H1 (cell line): ENCODE data around the gene TMUB1. TPM values are rescaled to one million over a fixed set of nuclear protein-coding genes. Genes with fewer than 3 reads are reported as not detected.

Experiments
- CTCF ChIA-PET: fragments of 300-600 bp; sonication (Branson Sonifier 250); formaldehyde crosslinking; loops from one replicate; lab custom pipeline; 2021; ENCODE audit not compliant: partially characterized antibody; lab: Charles Lee
- POLR2A ChIA-PET: fragments of 300-600 bp; sonication (Branson Sonifier 250); formaldehyde crosslinking; loops from one replicate; lab custom pipeline; 2021; ENCODE audit warnings: inconsistent platforms; ENCODE audit not compliant: partially characterized antibody; lab: Charles Lee
- DNase-seq, 2 experiments: peaks; one replicate each; pipeline versions ENCODE4 v3.0.0 to v3.0.0-alpha.2; 2010 to 2022; ENCODE audit warnings: low spot score in 2 of 2, low read depth in 1 of 2, mixed read lengths in 1 of 2
- FAIRE-seq: peaks from 2 replicates; lab custom pipeline; 2011; peaks lifted over from hg19 to GRCh38; lab: Jason Lieb, UNC
- H2AFZ ChIP-seq: 2 replicates; pipeline ENCODE4 v1.8.1; 2012; ENCODE audit warnings: low read length, inconsistent platforms
- H2AK5ac ChIP-seq: 2 replicates; pipeline ENCODE4 v1.6.1; 2013; ENCODE audit warnings: low read depth, low read length
- H2BK120ac ChIP-seq: replicated peaks from 2 replicates; pipeline ENCODE3; 2013; ENCODE audit warnings: low read depth, low read length, inconsistent platforms
- H2BK12ac ChIP-seq: 2 replicates; pipeline ENCODE4 v1.6.1; 2013; ENCODE audit warnings: low read depth, low read length
- H2BK15ac ChIP-seq: 2 replicates; pipeline ENCODE4 v1.6.1; 2013; ENCODE audit warnings: low read length
- H2BK20ac ChIP-seq: 2 replicates; pipeline ENCODE4 v1.6.1; 2013; ENCODE audit warnings: low read length
- H2BK5ac ChIP-seq: 2 replicates; pipeline ENCODE4 v1.6.1; 2013; ENCODE audit warnings: low read depth, low read length
- H3K14ac ChIP-seq: 2 replicates; pipeline ENCODE4 v1.6.1; 2013; ENCODE audit warnings: inconsistent platforms; ENCODE audit not compliant: insufficient read length
- H3K18ac ChIP-seq: 2 replicates; pipeline ENCODE4 v1.6.1; 2013; ENCODE audit warnings: low read length; ENCODE audit errors: extremely low read depth
- H3K23ac ChIP-seq: 2 replicates; pipeline ENCODE4 v1.6.1; 2013; ENCODE audit warnings: inconsistent platforms; ENCODE audit not compliant: insufficient read length
- H3K23me2 ChIP-seq: 2 replicates; pipeline ENCODE4 v1.6.1; 2013; ENCODE audit warnings: low read depth, low read length
- H3K27ac ChIP-seq: 2 replicates; pipeline ENCODE4 v1.6.1; 2011; ENCODE audit warnings: low read depth, low read length, inconsistent platforms
- H3K27me3 ChIP-seq, 4 experiments: replicated peaks in 1 of 4; 1 replicate in 1 of 4; 2 replicates in 3 of 4; pipeline versions ENCODE4 v1.6.1 to v1.8.1; 2011 to 2013; ENCODE audit warnings: low read length in 3 of 4, mild to moderate bottlenecking in 3 of 4, inconsistent platforms in 2 of 4, mixed read lengths in 2 of 4, moderate library complexity in 1 of 4; ENCODE audit not compliant: control insufficient read depth in 3 of 4, insufficient read depth in 3 of 4; ENCODE audit errors: extremely low read depth in 1 of 4
- H3K36me3 ChIP-seq, 4 experiments: 2 replicates each; pipeline versions ENCODE4 v1.6.1 to v1.8.1; 2011 to 2013; ENCODE audit warnings: mild to moderate bottlenecking in 4 of 4, low read length in 3 of 4, moderate library complexity in 2 of 4, control low read depth in 1 of 4, inconsistent platforms in 1 of 4; ENCODE audit not compliant: insufficient read depth in 4 of 4, control insufficient read depth in 2 of 4
- H3K4ac ChIP-seq: replicated peaks from 2 replicates; pipeline ENCODE3; 2013; ENCODE audit warnings: low read length, low read depth, mixed read lengths, inconsistent platforms; ENCODE audit not compliant: insufficient read length
- H3K4me1 ChIP-seq, 4 experiments: replicated peaks in 1 of 4; 1 replicate in 1 of 4; 2 replicates in 3 of 4; pipeline versions ENCODE4 v1.6.1 to v1.8.1; 2011 to 2013; ENCODE audit warnings: low read length in 3 of 4, inconsistent platforms in 2 of 4, mixed read lengths in 1 of 4; ENCODE audit not compliant: insufficient read depth in 4 of 4, control insufficient read depth in 3 of 4
- H3K4me2 ChIP-seq, 2 experiments: 2 replicates each; pipeline versions ENCODE4 v1.6.1 to v1.8.1; 2011 to 2013; ENCODE audit warnings: low read depth in 2 of 2, low read length in 2 of 2, control low read depth in 1 of 2, inconsistent platforms in 1 of 2, mild to moderate bottlenecking in 1 of 2; ENCODE audit not compliant: insufficient read depth in 1 of 2
- H3K4me3 ChIP-seq, 4 experiments: fragments of 200-600, 300-600 bp in 1 of 4; sonication (generic), shearing (Covaris generic), sonication (Bioruptor Twin) in 1 of 4; 2 replicates each; pipeline versions ENCODE4 v1.5.1 to v1.8.1; 2011 to 2016; ENCODE audit warnings: low read length in 4 of 4, low read depth in 3 of 4, control low read depth in 2 of 4, inconsistent platforms in 2 of 4, mild to moderate bottlenecking in 2 of 4, mixed read lengths in 1 of 4, moderate library complexity in 1 of 4; ENCODE audit not compliant: insufficient read depth in 2 of 4; ENCODE audit errors: extremely low read depth in 1 of 4
- H3K56ac ChIP-seq: replicated peaks from 2 replicates; pipeline ENCODE3; 2013; ENCODE audit warnings: low read depth, mild to moderate bottlenecking, mixed read lengths, low read length, inconsistent platforms; ENCODE audit not compliant: insufficient read length
- H3K79me1 ChIP-seq: 2 replicates; pipeline ENCODE4 v1.6.1; 2013; ENCODE audit warnings: low read depth, low read length, control low read depth
- H3K79me2 ChIP-seq, 2 experiments: 2 replicates each; pipeline versions ENCODE4 v1.6.1 to v1.8.1; 2012 to 2013; ENCODE audit warnings: low read length in 2 of 2, mild to moderate bottlenecking in 2 of 2, inconsistent platforms in 1 of 2; ENCODE audit not compliant: insufficient read depth in 2 of 2, control insufficient read depth in 1 of 2
- H3K9ac ChIP-seq, 4 experiments: replicated peaks in 1 of 4; 1 replicate in 1 of 4; 2 replicates in 3 of 4; pipeline versions ENCODE4 v1.6.1 to v1.8.1; 2011 to 2013; ENCODE audit warnings: low read depth in 3 of 4, low read length in 3 of 4, control low read depth in 2 of 4, mild to moderate bottlenecking in 2 of 4, moderate library complexity in 2 of 4, inconsistent platforms in 1 of 4; ENCODE audit errors: extremely low read depth in 1 of 4
- H3K9me3 ChIP-seq, 2 experiments: 2 replicates each; pipeline versions ENCODE4 v1.6.1 to v1.8.1; 2012 to 2013; ENCODE audit warnings: mild to moderate bottlenecking in 2 of 2, moderate library complexity in 2 of 2, control low read depth in 1 of 2, inconsistent platforms in 1 of 2, low read depth in 1 of 2, low read length in 1 of 2, mixed read lengths in 1 of 2; ENCODE audit not compliant: insufficient read depth in 2 of 2
- H4K20me1 ChIP-seq, 2 experiments: replicated peaks in 1 of 2; 2 replicates each; pipeline versions ENCODE3 to v1.8.1; 2011 to 2013; ENCODE audit warnings: inconsistent platforms in 2 of 2, low read length in 2 of 2, mild to moderate bottlenecking in 1 of 2; ENCODE audit not compliant: insufficient read depth in 2 of 2, control insufficient read depth in 1 of 2
- H4K5ac ChIP-seq: 2 replicates; pipeline ENCODE4 v1.6.1; 2013; ENCODE audit warnings: low read length, low read depth, mixed read lengths, inconsistent platforms; ENCODE audit not compliant: insufficient read length
- H4K8ac ChIP-seq: 2 replicates; pipeline ENCODE4 v1.8.0; 2013; ENCODE audit warnings: mild to moderate bottlenecking, moderate library complexity, low read length, inconsistent platforms; ENCODE audit not compliant: insufficient read depth; ENCODE audit errors: extremely low read depth
- H4K91ac ChIP-seq: replicated peaks from 2 replicates; pipeline ENCODE3; 2013; ENCODE audit warnings: low read length, mixed read lengths, inconsistent platforms; ENCODE audit not compliant: insufficient read length
- EGR1 ChIP-seq: IDR thresholded peaks from 2 replicates; pipeline ENCODE4 v1.6.1; 2011; ENCODE audit warnings: low read depth, low read length, borderline replicate concordance
- FOSL1 ChIP-seq: IDR thresholded peaks from 2 replicates; pipeline ENCODE4 v1.6.1; 2011; ENCODE audit warnings: mild to moderate bottlenecking, low read depth, low read length, moderate library complexity; ENCODE audit not compliant: insufficient read depth
- NANOG ChIP-seq: IDR thresholded peaks from 2 replicates; pipeline ENCODE4 v1.6.1; 2011; ENCODE audit warnings: low read length, low read depth, mild to moderate bottlenecking, inconsistent platforms; ENCODE audit not compliant: insufficient read depth, poor library complexity, severe bottlenecking
- NRF1 ChIP-seq: IDR thresholded peaks from 2 replicates; pipeline ENCODE4 v1.6.1; 2011; ENCODE audit warnings: mild to moderate bottlenecking, low read depth, low read length, improper control_type of control experiment
- RFX5 ChIP-seq: IDR thresholded peaks from 2 replicates; pipeline ENCODE4 v1.6.1; 2011; ENCODE audit warnings: low read depth, low read length, improper control_type of control experiment, borderline replicate concordance
- SIN3A ChIP-seq, 2 experiments: IDR thresholded peaks in 1 of 2; conservative IDR thresholded peaks in 1 of 2; 2 replicates each; pipeline ENCODE4 v1.6.1; 2011 to 2012; ENCODE audit warnings: low read length in 2 of 2, improper control_type of control experiment in 1 of 2, low read depth in 1 of 2, mild to moderate bottlenecking in 1 of 2
- SIRT6 ChIP-seq: IDR thresholded peaks from one replicate; pipeline ENCODE4 v1.7.1; 2012; ENCODE audit warnings: low read length, inconsistent platforms
- YY1 ChIP-seq: IDR thresholded peaks from 2 replicates; pipeline ENCODE4 v1.6.1; 2011; ENCODE audit warnings: low read depth, mild to moderate bottlenecking, low read length
- ZNF274 ChIP-seq: IDR thresholded peaks from 2 replicates; pipeline ENCODE4 v1.7.0; 2012; ENCODE audit warnings: low read length, borderline replicate concordance; ENCODE audit errors: extremely low read depth
- WGBS, 2 experiments: shearing (Covaris generic) in 1 of 2; methylation state at CpG; one replicate each; pipeline versions ENCODE4 v1.1.6 to v1.1.7; 2013 to 2015; ENCODE audit warnings: low lambda C conversion rate in 2 of 2, mixed read lengths in 2 of 2, inconsistent platforms in 1 of 2, low coverage in 1 of 2, missing lambda C conversion rate in 1 of 2; ENCODE audit not compliant: insufficient replicate concordance in 2 of 2, insufficient coverage in 1 of 2, insufficient read length in 1 of 2; ENCODE audit errors: extremely low coverage in 1 of 2, missing lambda C conversion rate in 1 of 2; 5-methylcytosine and 5-hydroxymethylcytosine counted together
- polyA plus RNA-seq, 7 experiments: library from polyadenylated mRNA; depleted of rRNA in 3 of 7; stranded (reverse) in 5 of 7; unstranded in 2 of 7; fragments of >200 nt in 5 of 7; fragments of 200-250 nt in 2 of 7; gene quantifications; 1 replicate in 5 of 7; 2 replicates in 1 of 7; 4 replicates in 1 of 7; pipeline versions ENCODE4 v1.2.1 to v1.2.3, GENCODE V29; 2011 to 2013; ENCODE audit warnings: missing spikeins in 2 of 7, mixed read lengths in 2 of 7
- total RNA-seq: library from RNA; stranded (reverse); fragmentation: NEBNext Ultra II Directional; extraction: Animal tissue kit (Norgen Biotek cat#: 25700); gene quantifications from 2 replicates; pipeline ENCODE4 v1.2.1, GENCODE V29; 2021
- TF ChIP-seq, protein P1 (sequence below): IDR thresholded peaks from 2 replicates; pipeline ENCODE4 v1.6.1; 2011; ENCODE audit warnings: low read depth, mild to moderate bottlenecking, low read length; ENCODE audit not compliant: insufficient read depth

TMUB1 gene
- total and polyA plus RNA-seq, 2 of the 8 experiments (the other 6 are each of a cell fraction or from before 2014, with no cell fraction given), result 41.4 to 56.2 TPM

DNA sequence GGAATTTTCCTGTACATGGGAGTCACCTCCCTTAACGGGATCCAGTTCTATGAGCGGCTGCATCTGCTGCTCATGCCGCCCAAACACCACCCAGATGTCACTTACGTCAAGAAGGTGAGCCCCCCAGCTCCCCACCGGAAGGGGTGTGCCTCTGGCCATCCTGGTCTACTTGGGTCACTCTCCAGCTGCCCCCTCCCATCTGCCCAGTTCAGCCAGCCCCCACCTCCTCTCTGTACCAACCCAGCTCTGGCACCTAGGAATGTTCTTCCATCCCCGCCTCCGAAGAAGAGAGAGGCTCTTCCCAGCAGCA, 7.7 kb downstream of the TMUB1 start:
- Histone ChIP-seq H3K4ac (no peak overlapping the region), H2BK12ac (no peak overlapping the region), H4K91ac (no peak overlapping the region), H3K18ac (no peak overlapping the region), H3K23me2 (peaks cover 6% of the 10 kb centered on the region), H3K23ac (no peak overlapping the region), H4K20me1 (peaks cover 18 to 25% of the 10 kb centered on the region in 2 experiments), H3K4me1 (peaks cover 0 to 20% (median 15%) of the 10 kb centered on the region in 4 experiments; a peak in 6 of 7 replicates), H2AK5ac (no peak overlapping the region), H3K14ac (no peak overlapping the region), H2BK15ac (no peak overlapping the region), H4K5ac (no peak overlapping the region), H3K79me1 (peaks cover 7% of the 10 kb centered on the region), H4K8ac (peak overlapping the region; percentile 11; the same call in 1 of the 2 replicates), H3K27ac (no peak overlapping the region), H3K79me2 (peaks cover 0 to 8% of the 10 kb centered on the region in 2 experiments; a peak in 1 of 4 replicates), H3K4me3 (no peak overlapping the region), H2BK20ac (no peak overlapping the region), H2BK5ac (no peak overlapping the region), H3K4me2 (no peak overlapping the region), H3K9me3 (no peaks in the 10 kb centered on the region), H3K56ac (no peak overlapping the region), H3K9ac (no peak overlapping the region), H3K27me3 (no peaks in the 10 kb centered on the region), H2AFZ (no peak overlapping the region), H3K36me3 (peaks cover 15 to 44% (median 40%) of the 10 kb centered on the region in 4 experiments), H2BK120ac (no peak overlapping the region)
- ChIA-PET POLR2A (interaction anchor here (4.7 to 4.9 kb wide), 2 partner anchors 10 to 13 kb away, joined by 33 to 77 read pairs; no protein-coding TSS in a partner anchor), CTCF (interaction anchor here (1.3 to 6.0 kb wide), 8 partner anchors 12 to 87 kb away, joined by 3 to 81 read pairs (median 15); no protein-coding TSS in a partner anchor)
- WGBS, 2 experiments, result 86% methylated on average over 5 of the region's 7 CpGs; no CpG with 5 or more reads in 1 of the 2 experiments
- TF ChIP-seq FOSL1 (no peak), SIN3A (conservative IDR thresholded peaks at IDR 0.05 in 1 of 2, IDR thresholded peaks at IDR 0.05 in 1 of 2; ENCODE audit: low read depth in 1 of 2, low read length in 2 of 2) (no peak), SIRT6 (no peak), ZNF274 (no peak), YY1 (no peak), RFX5 (no peak), NANOG (no peak), EGR1 (no peak), NRF1 (no peak)
- TF ChIP-seq, protein P1, sequence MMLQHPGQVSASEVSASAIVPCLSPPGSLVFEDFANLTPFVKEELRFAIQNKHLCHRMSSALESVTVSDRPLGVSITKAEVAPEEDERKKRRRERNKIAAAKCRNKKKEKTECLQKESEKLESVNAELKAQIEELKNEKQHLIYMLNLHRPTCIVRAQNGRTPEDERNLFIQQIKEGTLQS, result no peak
- FAIRE-seq (no peak), DNase-seq (no peak)
